HG03439 (cell line): ENCODE measurements around the gene NCBP3.
"Not testable (repeated sequence)": the region's sequence is repeated elsewhere in the genome, so short reads cannot be mapped to it uniquely, and the experiment has no call there.

Experiments used
- ATAC-seq: cut with Tn5 transposase; IDR thresholded peaks from one replicate; pipeline ENCODE4 v1.9.1; 2021; ENCODE audit warnings: mild to moderate bottlenecking, moderate library complexity; ENCODE audit not compliant: unreplicated experiment

NCBP3 gene

DNA sequence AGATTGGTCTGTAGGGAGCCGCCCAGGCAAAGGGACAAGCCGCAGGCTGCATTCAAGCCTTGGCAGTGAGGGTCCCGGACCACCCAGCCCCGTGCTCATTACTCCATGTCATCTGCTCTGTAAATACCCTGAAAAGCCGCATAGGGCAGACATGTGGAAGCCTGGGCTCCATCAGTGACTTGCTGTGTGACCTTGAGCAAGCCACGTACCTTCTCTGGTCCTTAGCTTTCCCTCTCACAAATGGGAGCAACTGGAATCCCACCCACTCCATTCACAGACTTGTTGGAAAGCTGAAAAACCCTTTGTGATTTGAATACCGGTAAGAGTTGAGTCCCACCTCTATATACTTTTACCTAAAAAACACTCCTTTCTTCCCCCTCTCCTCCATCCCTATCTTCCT lies 34.9 kb upstream of the NCBP3 start:
- ATAC-seq, result no peak

DNA sequence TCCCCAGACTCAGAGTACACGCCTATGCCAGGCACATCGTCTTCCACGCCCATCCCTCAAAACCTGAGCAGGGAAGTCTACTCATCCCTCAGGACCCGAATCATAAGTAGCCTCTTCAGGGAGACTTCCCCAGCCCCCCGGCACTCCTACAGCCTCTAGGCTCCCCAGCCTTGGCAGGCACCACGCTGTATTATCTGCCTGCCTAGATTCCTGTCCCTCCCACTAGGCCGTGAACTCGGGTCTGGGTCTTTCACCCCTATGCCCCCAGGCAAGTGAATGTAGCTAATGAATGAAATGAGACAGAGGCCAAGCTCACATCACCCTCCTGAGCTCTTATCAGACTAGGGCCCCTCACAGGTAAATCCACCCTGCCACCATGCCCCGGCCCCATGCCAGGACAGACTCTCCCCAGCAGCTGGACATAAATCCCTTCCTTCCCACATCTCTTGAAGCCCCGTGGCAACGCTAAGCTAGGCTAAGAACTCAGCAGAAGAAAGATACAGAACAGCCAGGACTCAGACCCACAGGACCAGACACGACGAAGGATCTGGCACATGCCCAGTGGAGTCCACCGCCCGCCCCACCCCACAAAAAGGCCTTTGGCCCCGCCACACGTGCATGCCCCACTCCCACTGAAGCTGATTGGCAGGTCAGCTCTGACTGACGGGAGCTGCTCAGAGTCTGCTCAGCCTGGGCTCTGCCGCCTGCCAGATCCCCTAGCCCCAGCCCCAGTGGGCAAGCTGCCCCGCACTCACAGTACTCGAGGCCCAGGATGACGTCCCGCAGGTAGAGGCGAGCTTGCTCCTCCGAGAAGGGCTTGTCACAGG lies 33.8 kb upstream of the NCBP3 start:
- ATAC-seq, result no peak

DNA sequence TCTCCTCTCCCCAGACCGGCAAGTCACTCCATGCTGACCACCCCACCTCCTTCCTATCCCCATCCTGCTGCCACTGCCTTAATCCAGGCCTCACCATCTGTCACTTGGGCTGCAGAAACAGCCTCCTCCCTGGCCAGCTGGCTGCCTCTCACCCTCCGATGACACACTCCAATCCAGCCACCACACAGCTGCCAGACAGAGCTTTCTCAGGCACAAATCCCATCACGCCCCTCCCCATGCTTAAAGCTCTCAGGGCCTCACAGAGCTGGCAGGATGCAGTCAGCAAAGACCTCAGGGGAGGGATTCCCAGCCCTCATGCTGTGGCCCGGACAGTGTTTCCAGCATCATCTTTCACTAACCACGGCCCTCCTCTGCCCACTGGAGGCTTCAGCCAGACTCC lies 33.1 kb upstream of the NCBP3 start:
- no peak for ATAC-seq

DNA sequence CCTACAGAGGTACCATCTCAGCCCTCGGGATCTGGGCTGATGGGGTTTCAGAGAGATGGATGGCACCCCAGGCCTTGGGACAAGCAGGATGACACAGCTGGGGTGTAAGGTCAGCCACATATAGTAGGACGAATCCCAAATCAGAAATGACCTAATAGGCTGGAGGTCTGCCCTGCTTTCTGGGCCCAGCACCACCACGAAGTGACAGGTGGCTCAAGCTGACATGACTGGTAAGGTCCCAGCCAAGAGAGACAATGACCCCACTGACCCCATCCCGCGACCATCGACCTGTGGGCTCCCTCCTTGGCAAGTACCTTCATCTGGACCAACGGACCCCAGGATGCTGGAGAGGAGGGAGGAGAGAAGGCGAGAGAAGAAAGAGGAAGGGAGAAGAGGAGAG lies 31.2 kb upstream of the NCBP3 start:
- ATAC-seq, result no peak

DNA sequence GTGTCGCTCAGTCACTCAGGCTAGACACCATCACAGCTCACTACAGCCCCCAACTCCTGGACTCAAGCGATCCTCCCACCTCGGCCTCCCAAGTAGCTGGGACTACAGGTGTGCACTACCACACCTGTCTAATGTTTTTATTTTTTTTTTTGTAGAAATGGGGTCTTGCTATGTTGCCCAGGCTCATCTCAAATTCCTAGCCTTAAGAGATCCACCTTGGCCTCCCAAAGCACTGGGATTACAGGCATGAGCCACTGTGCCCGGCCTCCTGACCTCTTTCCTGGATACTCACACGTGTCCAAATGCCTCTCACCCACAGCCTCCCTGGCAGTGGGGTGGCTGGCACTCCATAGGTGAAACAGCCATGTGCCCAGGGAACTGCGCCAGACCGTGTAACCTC lies 29.3 kb upstream of the NCBP3 start:
- ATAC-seq, result no peak

DNA sequence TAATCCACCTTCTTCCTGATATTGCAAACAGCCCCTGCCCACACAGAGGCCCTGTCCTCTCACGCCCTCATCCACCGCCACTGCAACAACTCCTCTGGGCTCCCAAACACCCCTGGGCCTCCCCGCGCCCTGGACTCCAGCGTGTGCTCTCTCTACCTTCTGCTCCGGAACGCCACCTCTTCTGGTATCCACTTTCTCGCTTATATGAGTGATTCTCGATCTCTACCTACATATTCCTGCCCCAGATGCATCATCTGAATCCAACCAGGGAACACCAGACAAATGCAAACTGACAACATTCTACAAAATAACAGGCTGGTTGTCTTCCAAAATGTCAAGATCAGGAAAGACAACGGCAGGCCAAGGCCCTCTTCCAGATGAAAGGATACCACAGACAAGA lies 27.8 kb upstream of the NCBP3 start:
- no peak for ATAC-seq

DNA sequence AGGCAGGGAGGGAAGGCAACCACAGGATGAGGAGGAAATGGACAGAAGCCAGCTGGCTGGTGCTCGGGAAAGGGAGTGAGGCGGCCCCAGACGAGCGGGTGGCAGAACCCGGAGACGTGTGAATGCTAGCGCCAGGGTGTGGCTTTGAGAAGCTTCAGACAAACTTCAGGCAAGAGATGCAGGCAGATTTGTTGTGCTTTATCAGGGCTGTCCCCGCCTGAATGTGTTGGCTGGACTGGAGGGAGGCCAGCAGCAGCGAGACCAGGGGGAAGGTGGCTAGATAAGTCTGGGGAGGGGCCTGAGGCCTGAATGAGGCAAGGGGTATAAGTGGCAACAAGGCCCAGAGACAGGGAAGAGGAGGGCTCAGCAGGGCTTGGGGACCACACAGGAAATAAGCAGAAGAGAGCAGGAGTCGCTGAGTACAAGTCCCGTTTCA lies 24.8 kb upstream of the NCBP3 start:
- ATAC-seq, result no peak

DNA sequence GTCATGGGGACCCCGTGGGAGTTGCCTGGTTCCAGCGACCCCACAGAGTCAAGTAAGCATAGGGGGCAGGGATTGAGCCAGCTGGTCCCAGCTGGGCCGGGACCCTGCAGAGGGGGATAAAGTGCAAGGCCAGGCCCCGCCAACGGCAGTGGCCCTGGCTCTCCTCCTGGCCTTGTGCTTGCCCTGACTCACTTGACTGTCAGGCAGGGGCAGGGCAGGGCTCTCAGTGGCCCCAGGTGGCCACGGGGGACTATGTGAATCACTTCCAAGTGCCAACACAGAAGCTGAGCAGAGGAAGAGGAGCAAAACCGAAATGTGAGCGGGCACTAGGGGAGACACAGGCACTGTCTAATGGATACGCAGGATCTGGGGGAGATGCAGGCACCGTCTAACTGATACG lies 21.6 kb upstream of the NCBP3 start:
- no peak for ATAC-seq

DNA sequence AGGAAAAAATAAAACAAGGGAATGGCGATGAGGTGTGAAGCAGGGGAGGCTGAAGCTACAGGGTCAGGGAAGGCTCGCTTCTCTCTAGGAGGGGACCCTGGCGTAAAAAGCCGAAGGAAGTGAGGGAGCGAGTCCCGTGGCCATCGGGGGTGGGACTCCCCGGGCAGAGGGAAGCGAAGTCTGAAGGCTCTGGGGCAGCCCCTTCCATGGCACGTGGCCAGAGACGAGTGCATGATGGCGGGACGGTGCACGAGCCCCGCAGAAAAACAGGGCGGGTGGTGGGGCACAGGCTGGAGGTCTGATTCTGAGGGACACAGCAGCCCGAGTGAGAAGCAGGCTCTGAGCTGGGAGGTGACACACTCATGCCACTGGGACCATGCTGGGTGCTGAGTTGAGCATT lies 21.1 kb upstream of the NCBP3 start:
- no peak for ATAC-seq

DNA sequence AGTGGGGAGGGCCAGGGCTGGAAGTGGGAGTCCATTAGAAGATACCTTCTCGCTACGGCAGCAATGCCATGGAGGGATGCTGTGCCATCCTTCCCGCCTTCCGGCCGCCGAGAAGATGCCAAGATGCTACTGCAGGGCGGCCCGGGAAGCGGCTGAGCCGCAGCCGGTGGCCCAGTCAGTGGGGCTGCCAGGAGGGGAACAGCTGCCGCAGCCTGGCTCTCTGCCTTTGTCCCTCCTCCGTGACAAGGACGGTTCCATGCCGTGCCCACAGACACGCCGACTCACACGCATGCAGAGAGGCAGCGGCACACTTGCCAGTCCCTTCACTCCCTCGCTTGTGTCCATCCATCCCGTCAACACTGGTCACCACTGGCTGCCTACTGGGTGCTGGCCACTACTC lies 20.2 kb upstream of the NCBP3 start:
- ATAC-seq, result no peak

DNA sequence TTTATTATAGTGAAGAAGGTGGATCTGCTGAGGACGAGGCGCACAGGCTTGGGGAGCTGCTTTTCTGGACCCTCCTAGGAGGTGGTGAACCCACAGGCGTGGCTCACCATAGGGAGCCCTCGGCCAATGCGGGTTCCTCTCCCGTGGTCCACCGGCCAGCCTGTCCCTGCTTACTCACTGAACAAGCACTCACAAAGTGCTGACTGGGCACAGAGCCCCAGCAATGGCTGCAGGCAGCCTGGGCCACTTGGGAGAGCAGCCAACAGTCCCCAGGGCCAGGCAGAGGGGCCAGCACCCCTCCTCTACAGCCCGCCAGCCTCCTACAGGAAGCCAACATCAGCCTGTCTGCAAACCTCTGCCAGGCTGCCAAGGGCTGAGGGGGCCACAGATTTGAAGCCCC lies 19.1 kb upstream of the NCBP3 start:
- ATAC-seq, result no peak

DNA sequence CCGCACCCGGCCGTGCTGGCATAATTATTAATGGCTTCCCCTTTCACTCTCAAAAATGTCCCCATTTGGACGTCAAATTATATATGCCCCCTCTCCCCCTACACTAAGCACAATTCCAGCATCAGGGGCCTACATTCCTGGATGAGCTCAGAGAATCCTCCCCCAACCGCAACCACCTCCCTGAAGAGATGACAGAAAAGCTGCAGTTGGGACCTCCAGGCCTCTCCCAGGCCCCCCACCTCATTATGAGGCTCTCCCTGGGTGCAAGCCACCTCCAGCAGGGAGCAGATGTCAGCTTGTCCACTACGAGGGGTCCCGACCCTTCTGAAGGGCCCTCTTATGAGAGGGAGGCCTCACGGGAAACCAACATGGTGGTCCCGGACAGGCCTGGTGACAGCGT lies 18.5 kb upstream of the NCBP3 start:
- no peak for ATAC-seq

DNA sequence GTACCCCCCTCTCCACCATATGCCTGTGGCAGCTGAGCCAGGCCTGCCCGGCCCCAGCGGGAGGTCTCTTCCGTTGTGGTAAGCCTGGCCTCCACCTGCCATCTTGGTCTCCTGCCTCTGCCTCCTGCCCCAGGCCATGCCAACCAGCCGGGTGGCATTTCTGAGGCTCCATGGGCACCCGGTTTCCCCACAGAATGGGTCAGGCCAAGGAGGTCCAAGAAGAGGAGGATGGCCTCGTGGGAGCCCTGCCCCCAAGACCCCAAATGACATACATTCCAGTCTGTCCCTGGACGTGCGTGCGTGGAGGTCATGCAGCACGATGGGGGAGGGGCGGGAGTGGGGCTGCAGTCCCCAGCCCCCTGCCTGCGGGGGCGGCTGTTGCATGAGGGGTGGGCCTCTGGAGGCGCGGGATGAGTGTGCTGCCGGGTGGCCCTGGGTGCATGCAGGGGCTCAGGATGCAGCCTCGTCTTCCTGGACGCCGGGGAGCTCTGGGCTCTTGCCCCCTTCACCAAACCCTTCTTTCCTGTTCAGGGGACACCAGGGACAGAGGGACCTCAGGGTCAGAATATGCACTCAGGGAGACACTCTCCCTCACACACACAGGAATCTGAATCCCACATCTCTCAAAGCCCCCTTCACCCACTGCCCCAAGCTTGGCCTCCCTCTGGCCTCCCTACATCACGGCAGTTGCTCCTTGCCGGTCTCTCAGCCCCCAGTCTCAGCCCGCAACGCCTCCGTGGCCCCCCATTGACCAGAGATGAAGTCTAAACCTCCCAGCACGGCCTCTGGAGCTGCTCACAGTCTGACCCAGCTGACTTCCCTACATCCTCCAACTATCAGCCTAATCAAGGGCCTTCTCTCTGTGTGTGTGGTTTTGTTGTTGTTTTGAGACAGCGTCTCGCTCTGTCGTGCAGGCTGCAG lies 16.0 kb upstream of the NCBP3 start:
- ATAC-seq, result no peak

DNA sequence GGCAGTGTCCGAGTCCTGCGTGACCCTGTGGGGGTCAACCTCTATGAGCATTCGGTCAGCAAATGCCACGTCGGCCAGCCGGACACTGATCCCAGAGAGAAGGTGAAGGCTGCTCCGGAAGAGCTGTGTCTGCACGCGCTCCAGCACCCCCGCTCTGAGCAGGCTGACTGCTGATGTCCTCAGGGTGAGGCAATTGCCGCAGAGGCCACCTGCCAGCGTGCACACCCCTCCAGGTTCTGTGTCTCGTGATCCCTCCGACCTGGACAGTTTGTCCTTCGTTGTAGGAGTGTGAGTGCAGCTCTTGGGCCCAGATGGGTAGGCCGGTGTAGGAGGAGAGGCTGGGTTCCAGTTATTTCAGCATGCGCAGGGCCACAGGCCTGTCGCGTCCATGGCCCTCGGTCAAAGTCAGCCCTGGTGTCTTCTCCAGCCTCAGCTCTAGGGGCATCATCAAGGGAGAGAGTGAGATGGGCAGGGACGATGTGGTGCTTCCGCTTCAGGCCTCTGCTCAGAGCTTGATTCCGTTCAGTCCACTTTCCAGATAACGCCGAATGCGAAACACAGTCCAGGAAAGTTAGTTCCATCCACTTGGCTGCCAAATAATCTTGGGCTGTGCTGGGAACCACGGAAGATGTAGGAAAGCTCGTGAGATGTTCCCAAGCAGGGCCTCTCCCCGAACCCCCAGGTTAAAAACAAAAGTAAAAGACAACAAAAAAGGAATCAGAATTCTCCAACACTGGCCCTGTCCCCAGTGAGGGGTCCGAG lies 15.1 kb upstream of the NCBP3 start:
- no peak for ATAC-seq

DNA sequence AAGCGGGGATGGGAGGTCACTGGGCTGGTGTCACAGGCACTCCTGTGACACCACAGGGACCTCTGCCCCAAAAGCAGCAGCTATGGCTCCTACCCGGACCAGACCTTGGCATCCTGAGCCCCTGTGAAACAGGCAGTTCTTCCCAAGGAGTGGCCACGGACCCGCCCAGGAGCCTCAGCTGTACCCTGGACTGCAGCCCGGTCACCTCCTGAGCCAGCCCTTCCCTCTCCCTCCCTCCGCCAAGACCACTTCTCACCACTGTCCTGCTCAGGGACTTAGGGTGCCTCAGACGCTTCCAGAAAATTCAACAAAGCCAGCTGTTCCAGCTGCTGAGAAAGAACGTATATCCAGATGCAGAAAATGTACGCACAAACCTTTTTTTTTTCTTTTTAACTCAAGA lies 13.9 kb upstream of the NCBP3 start:
- no peak for ATAC-seq

DNA sequence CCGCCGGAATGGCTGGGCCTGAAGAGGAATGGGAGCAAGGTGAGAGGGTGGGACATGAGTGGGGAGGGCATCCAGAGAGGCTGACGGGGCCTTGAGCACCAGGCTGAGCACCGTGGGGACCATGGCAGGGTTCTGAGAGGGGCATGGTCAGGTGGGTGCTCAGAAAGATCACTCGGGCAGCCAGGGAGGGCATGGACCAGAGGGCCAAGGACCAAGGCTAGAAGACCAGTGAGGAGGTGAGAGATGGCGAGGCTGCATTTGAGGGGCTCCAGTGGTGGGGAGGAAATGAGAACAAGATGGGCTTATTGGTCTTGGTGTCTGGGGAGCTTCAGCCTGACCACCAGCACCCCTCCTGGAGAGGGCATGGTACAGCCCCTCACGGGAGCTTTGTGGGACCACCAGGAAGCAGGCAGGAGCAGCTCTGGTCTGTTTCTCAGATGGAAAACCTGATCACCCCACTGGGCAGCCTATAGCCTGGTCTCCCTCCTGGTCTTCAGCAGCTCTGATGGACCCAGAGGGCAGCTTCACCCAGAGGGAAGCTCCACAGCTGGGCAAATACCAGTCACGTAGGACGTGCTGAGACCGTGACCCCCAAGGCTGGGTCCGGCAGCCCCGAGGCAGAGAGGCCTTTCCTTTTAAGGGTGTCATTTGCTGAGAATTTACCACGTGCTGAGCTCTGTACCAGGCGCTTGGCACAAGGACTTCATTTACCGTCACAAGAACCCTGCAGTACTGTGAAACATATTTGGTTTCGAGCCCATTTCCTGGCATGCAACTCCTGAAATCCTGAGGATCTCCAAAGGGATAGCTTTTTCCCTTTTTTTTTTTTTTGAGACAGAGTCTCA lies 11.4 kb upstream of the NCBP3 start:
- ATAC-seq, result no peak

DNA sequence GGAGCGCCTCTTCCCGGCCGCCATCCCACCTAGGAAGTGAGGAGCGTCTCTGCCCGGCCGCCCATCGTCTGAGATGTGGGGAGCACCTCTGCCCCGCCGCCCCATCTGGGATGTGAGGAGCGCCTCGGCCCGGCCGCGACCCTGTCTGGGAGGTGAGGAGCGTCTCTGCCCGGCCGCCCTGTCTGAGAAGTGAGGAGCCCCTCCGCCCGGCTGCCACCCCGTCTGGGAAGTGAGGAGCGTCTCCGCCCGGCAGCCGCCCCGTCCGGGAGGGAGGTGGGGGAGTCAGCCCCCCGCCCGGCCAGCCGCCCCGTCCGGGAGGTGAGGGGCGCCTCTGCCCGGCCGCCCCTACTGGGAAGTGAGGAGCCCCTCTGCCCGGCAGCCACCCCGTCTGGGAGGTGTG lies 8.2 kb upstream of the NCBP3 start:
- not testable (repeated sequence) for ATAC-seq

DNA sequence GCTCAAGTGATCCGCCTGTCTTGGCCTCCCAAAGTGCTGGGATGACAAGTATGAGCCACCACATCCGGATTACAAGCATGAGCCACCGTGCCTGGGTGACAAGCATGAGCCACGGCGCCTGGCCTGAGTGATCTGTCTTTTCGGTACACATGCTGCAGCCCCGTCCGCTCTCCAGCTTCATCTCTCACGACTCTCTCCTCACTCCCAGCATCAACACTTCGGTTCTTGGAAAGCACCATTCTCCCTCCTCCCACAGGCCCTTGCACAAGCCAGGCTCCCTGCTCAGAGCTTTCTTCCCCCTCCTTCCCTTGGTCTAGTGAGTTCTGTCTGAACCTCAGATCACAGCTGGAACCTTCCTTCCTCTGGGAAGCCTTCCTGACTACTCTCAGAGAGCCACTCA lies 6.5 kb upstream of the NCBP3 start:
- no peak for ATAC-seq

DNA sequence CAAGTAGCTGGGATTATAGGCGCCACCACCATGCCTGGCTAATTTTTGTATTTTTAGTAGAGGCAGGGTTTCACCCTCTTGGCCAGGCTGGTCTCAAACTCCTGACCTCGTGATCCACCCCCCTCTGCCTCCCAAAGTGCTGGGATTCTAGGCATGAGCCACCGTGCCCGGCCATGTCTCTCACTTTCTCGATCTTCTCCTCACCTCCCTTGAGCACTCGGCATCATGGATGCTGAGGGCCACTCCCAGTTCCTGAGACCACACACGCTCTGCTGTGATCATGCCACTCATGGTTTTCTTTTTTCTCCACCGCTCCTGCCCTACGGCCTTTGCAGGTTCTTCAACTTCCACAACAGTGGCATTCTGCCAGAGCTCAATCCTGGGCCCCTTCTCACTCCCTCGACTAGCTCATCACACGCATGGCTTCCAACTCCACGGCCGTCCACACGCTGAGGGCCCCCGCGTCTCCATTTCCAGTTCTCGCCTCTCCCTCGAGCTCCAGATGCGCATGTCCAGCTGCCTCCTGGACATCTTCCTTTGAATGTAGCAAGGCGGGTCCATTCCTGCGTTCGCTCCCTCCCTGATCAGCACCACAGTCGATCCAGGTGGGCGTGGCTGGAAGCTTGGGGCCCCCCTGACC lies 5.5 kb upstream of the NCBP3 start:
- ATAC-seq, result no peak

DNA sequence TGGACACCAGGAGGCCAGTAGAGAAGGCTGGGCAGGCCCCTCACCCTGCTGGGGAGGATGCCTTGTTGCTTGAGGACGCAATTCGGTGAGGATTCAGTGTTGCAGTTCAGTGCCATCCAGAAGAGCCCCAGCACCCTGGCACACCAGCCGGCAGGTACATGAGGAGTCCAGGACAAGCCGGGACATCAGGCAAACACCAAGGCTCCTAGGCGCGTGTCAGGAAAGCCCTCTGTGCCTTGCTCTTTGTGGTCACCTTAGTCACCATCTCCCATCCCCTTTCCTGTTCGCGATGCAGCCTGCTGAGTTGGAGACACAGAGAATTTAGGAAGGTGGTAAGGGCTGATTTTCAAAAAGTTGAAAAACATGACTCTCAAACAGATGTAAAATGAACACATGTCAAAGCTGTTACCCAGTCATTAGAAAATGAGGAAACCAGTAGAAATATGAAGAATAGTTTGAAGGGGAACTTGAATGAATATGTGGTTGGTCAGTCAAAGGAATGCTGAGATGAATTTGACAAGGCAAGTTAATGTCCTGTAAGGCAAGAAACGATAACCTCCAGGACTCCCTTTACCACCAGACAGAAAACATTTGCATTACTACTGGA lies 2.3 kb upstream of the NCBP3 start:
- ATAC-seq, result no peak
